Hematopoietic multipotent progenitor cell treated with erythropoietin and hydrocortisone succinate and interleukin-3 and kit ligand, for 6 days (in vitro differentiated cells): ENCODE data around the gene PI4K2A.

Source experiments
- DNase-seq: peaks from one replicate; pipeline ENCODE4 v3.0.0-alpha.2; 2015

Gene PI4K2A

GRCh38 chr10:97708167-97708566 is 67.7 kb downstream of the PI4K2A start:
- no peak for DNase-seq

- peak; percentile 79 for DNase-seq
Measured at GRCh38 chr10:97708976-97709946, 68.8 kb downstream of the PI4K2A start.

GRCh38 chr10:97711640-97712572 is 71.4 kb downstream of the PI4K2A start:
- no peak for DNase-seq

GRCh38 chr10:97713339-97713825 is 72.9 kb downstream of the PI4K2A start, which contains the start of gene MARVELD1:
Gene MARVELD1, plus strand, starts transcription at chr10:97713730. Its CDS starts 147 bp downstream, at chr10:97713877.
- DNase-seq, result peak; percentile 73

- DNase-seq, result peak; percentile 77
Measured at GRCh38 chr10:97713826-97714400, 73.4 kb downstream of the PI4K2A start.

- peak; percentile 87 for DNase-seq
Measured at GRCh38 chr10:97714401-97715258, 74.2 kb downstream of the PI4K2A start.

- DNase-seq, result no peak
Measured at GRCh38 chr10:97715259-97715874, 74.9 kb downstream of the PI4K2A start.

- no peak for DNase-seq
Measured at GRCh38 chr10:97717627-97718026, 77.2 kb downstream of the PI4K2A start.

GRCh38 chr10:97718178-97718577 is 77.7 kb downstream of the PI4K2A start:
- peak; percentile 46 for DNase-seq

GRCh38 chr10:97718659-97719142 is 78.2 kb downstream of the PI4K2A start:
- no peak for DNase-seq

- DNase-seq, result no peak
Measured at GRCh38 chr10:97719602-97720001, 79.1 kb downstream of the PI4K2A start.

GRCh38 chr10:97721871-97722780 is 81.7 kb downstream of the PI4K2A start:
- no peak for DNase-seq

GRCh38 chr10:97723001-97723400 is 82.5 kb downstream of the PI4K2A start:
- no peak for DNase-seq

GRCh38 chr10:97724341-97724941 is 84.0 kb downstream of the PI4K2A start:
- DNase-seq, result no peak
